ENCODE results near the gene PRKCE. TPM values are rescaled to one million over a fixed set of nuclear protein-coding genes. Genes with fewer than 3 reads are reported as not detected.

PRKCE gene
- total RNA-seq, 2 donors from 2014 or later, result 10.4 to 13.8 TPM

DNA sequence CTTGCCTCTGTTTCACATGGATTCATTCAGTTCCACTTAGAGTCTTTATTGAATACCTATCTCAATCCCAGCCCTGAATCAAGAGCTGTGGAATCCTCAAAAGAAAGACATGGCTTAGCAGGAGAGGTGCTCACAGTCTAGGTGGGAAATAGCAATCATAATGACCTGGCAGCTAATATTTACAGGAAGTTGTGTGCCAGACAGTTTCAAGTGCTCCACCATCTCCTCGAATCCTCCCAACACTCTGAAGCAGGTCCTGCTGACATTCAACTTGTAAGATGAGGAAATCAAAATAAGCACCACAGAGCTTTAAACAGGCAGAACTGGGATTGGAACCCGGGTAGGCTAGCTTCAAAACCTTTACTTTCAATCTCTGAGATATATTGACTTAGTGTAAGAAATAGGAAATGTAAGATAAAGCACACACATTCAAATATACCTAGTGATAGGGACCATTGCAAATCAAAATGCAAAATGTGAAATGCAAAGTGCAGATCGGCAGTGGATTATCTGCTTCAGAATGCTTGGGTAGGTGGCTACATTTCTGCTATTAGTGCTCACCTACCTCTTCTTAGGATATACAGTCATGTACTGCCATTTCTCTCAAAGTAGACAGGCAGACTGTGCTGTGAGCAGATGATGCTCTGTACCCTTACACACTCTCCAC is 182.0 kb downstream of the PRKCE start:
- DNase-seq (ENCODE audit: low spot score in 2 of 2) (no peak), ATAC-seq (no peak)
- Mint-ChIP-seq H3K27ac (peak overlapping the region in 1 of 2 donors; percentile 13), H3K9me3 (peaks cover 12 to 15% of the 10 kb centered on the region in 2 donors), H3K36me3 (peaks cover 15 to 17% of the 10 kb centered on the region in 2 donors)

DNA sequence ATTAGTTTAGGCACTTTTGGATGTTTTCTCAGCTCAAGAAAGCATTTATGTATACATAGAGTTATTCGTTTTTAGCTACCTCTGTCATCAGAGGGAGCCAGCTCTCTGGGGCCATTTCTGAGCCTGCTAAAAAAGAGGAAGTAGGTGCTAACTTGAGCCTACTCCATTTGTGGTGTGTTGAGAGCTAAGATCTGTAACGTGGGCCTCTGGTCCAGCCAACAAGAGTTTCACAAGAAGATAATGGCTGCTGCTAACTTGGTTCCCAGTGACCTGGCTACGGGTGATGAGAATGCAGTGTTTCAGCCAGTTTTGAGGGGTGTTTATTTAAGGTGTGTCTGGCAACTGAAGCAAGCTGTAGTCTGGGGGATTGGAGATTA is 182.5 kb downstream of the PRKCE start:
- ATAC-seq (no peak), DNase-seq (ENCODE audit: low spot score in 2 of 2) (no peak)
- Mint-ChIP-seq H3K36me3 (peaks cover 15 to 17% of the 10 kb centered on the region in 2 donors), H3K9me3 (peaks cover 12 to 15% of the 10 kb centered on the region in 2 donors), H3K27ac (peak overlapping the region in 1 of 2 donors; percentile 13)

DNA sequence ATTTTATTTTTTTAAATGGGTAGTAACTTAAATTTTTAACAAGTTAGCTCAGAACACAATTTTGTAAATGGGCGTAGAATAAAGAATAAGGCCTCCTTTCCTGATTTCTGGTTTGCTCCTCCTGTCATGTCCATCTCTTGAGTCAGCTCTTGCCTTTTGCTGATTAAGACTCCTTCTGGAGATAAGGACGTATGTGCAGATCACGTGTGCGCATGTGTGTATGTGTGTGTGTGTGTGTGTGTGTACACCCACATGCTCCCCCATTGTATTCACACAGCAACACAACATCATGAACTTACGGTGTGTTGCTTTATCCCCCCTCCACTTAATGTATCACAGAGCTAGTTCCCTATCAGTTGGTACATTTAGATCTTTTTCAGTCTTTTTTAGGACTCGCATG is 182.9 kb downstream of the PRKCE start:
- no peak overlapping the region for H3K27ac Mint-ChIP-seq
- peaks cover 9 to 15% of the 10 kb centered on the region in 2 donors for H3K9me3 Mint-ChIP-seq
- ATAC-seq (no peak), DNase-seq (ENCODE audit: low spot score in 2 of 2) (no peak)
- peaks cover 13 to 17% of the 10 kb centered on the region in 2 donors for H3K36me3 Mint-ChIP-seq

DNA sequence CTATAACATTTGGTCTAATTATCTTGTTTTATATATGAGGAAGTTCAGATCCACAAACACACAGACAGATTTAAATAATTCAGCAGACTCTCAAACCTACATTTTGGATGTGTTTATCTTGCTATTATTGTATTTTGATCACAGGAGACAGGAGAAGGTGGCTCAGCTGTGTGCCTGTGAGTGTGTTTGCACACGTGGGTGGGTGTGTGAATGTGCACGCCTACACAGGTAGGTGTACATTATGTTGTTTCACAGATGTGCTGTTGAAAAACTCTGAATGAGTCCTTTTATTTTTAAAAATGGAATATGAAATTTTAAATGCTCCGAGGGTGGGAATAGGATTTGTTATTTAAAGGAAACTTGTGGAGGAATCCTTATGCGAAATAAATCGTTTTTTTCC is 183.4 kb downstream of the PRKCE start:
- H3K27ac Mint-ChIP-seq, result no peak overlapping the region
- peaks cover 9 to 14% of the 10 kb centered on the region in 2 donors for H3K9me3 Mint-ChIP-seq
- H3K36me3 Mint-ChIP-seq, result peaks cover 11 to 16% of the 10 kb centered on the region in 2 donors
- no peak for DNase-seq (ENCODE audit: low spot score in 2 of 2)
- ATAC-seq, result no peak

DNA sequence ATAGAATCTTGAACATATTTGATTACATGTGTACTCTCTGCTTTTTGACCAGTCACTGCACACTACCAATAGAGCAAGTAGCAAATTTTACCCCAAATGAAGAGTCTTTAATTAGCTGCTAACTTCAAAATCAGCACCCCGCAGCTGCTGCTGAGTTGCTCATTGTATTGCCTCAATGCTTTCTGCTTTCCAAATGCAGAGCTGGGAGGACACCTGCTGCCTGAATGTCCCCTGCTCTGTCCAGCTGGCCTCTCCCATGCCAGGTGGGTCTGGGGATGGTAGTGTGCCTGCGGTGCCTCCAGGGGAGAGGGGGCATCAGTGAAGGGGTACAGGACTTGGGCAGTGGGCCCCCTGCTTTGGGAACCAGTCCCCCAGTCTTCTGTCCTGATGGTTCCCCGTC is 184.8 kb downstream of the PRKCE start:
- Mint-ChIP-seq H3K9me3 (no peaks in the 10 kb centered on the region), H3K27ac (no peak overlapping the region), H3K36me3 (peaks cover 2% of the 10 kb centered on the region in 2 donors)
- ATAC-seq (no peak), DNase-seq (ENCODE audit: low spot score in 2 of 2) (no peak)

DNA sequence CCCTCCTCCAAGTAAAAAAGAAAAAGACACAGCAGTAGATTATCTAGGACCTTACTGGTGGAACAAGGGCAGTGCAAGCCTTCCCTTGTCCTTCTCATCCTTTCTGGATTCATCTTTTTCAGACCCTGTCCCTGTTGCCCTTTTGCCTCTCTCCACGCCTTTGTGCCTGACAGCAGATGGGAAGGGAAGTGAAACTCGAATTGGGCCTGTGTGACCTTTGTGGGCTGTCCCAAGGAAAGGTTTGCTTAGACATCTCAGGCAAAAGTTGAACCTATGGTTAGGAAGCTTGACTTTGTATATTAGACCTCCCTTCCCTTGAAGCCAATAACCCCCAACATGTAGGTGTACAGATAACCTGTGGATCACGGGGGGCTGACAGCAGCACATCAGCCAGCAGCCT is 185.3 kb downstream of the PRKCE start:
- no peak overlapping the region for H3K27ac Mint-ChIP-seq
- no peak for ATAC-seq
- no peaks in the 10 kb centered on the region for H3K9me3 Mint-ChIP-seq
- no peak for DNase-seq (ENCODE audit: low spot score in 2 of 2)
- no peaks in the 10 kb centered on the region for H3K36me3 Mint-ChIP-seq

DNA sequence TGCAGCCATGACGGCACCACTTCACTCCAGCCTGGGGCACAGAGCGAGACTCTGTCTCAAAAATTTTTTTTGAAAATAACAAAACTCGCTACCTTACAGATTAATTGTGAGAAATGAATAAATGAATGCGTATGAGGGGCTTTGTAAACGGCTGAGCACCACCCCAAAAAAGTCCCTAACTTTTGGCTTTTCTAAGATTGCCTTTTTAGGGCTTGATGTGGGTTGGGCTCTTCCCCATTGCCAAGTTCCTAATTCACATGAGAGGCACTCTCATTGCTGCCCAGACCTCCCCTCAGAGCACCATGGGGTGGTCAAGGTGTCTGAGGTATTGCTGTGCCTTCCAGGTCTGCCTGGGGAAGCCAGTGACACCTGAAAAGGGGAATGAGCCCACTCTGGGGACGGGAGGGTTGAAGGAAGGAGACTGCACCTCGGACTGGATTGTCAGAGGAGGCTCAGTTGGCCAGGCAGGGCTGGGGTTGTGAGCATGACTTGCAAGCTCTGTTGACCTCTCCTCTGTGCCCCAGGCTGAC is 186.4 kb downstream of the PRKCE start:
- ATAC-seq (no peak), DNase-seq (ENCODE audit: low spot score in 2 of 2) (no peak)
- H3K9me3 Mint-ChIP-seq, result no peaks in the 10 kb centered on the region
- no peaks in the 10 kb centered on the region for H3K36me3 Mint-ChIP-seq
- H3K27ac Mint-ChIP-seq, result no peak overlapping the region

DNA sequence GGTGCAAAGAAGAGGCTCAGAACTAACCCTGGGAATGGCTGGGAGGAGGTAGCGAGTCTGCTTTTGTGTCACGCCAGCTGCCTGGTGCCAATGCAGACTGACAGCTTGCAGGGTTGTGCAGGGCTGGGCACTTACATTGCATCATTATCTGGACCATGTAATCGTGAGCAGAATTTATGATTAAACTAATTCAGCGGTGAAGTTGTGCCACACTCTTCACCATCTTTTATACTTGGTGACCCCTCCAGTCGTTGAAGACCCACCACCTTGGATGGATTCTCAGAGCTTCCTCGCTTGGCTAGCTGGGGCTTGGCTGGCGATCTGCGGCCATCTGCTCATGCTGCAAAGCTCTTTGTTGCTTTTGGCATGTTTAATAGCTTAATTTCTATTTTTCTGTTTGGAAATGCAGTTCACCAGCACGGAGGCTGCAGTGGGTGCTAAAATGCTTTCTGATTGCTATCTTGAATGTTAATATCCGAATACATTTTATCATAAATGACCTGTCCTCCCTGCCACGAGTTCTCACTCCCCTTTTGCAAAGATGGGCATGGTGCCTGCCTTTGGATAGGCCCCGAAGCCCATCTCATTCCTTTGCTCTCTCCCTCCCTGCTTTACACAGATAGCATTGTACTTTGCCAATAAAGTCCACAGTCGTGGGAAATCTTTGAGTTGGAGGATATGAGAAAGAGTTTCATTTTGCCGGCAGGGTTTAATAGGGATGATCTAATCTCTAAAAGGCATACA is 188.2 kb downstream of the PRKCE start:
- Mint-ChIP-seq H3K9me3 (no peaks in the 10 kb centered on the region), H3K27ac (no peak overlapping the region), H3K36me3 (no peaks in the 10 kb centered on the region)
- DNase-seq (ENCODE audit: low spot score in 2 of 2) (no peak), ATAC-seq (no peak)

DNA sequence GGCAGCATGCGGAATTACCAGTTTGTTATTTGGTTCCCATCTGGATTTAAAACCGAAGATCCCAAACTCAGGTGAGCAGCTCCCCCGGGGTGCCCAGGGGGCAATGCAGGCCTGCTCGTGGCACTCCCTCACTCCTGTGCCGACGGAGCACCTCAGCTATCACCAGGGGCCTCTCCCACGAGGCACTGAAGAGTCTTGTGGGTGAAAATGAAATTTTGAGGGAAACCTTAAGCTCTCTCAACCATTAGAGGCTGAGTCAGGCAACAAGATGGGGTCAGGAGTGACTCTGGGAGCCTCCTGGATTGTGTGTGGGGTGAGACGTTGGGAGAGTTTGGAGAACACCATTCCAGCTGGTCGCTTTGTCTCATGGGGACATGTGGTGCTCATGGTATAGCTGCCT is 189.0 kb downstream of the PRKCE start:
- DNase-seq (ENCODE audit: low spot score in 2 of 2) (no peak), ATAC-seq (no peak)
- Mint-ChIP-seq H3K36me3 (no peaks in the 10 kb centered on the region), H3K27ac (no peak overlapping the region), H3K9me3 (no peaks in the 10 kb centered on the region)

DNA sequence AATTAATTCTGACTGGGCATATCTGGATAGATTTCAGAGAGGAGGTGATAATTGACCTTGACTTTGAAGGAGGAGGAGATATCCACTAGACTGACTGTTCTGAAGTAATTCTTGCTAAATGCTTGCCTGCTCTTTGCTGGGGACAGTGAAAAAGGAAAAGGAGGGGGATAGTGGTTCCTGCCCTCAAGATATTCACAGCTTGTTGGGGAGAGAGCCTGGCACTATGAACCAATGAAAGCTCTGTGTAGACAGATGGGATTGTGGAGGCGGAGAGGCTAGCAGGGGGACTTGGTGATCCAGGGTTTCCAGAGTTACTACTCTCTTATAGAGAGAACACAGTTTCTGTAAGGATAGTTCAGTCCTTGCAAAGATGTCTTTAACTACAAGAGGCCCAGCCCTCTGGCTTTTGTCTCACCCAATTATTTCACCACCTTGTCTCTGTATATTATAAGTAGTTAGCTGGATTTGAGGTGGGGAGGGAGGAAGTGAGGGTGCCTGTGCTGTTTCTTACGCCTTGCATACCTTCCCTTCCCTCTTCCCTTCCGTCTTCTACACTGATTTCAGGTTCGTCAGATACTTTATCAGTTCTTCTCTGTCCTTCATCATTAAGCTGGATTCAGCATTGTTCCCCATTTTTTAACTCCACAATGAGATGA is 190.4 kb downstream of the PRKCE start:
- Mint-ChIP-seq H3K36me3 (no peaks in the 10 kb centered on the region), H3K27ac (no peak overlapping the region), H3K9me3 (no peaks in the 10 kb centered on the region)
- ATAC-seq (no peak), DNase-seq (ENCODE audit: low spot score in 2 of 2) (no peak)

DNA sequence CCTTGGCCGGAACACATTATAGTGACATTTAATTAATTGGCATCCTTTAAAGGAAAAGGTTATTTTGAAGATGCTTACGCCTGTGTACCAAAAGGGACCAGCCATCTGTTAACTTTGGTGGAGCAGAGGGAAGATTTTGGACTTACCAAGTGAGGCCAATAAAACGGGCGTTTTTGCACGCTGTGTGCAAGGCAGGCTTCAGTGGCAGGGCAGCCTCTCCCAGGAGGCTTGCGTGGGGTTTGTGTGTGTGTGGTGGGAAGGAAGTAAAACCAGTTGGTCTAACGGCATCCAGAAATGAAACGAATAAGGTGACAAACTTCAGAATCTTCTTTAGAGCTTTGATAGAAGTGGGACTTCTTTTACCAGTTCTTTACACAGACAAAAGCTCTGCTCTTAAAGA is 191.7 kb downstream of the PRKCE start:
- no peak for ATAC-seq
- no peak for DNase-seq (ENCODE audit: low spot score in 2 of 2)
- no peaks in the 10 kb centered on the region for H3K36me3 Mint-ChIP-seq
- peak overlapping the region in 1 of 2 donors; percentile 73 for H3K27ac Mint-ChIP-seq
- H3K9me3 Mint-ChIP-seq, result no peaks in the 10 kb centered on the region

DNA sequence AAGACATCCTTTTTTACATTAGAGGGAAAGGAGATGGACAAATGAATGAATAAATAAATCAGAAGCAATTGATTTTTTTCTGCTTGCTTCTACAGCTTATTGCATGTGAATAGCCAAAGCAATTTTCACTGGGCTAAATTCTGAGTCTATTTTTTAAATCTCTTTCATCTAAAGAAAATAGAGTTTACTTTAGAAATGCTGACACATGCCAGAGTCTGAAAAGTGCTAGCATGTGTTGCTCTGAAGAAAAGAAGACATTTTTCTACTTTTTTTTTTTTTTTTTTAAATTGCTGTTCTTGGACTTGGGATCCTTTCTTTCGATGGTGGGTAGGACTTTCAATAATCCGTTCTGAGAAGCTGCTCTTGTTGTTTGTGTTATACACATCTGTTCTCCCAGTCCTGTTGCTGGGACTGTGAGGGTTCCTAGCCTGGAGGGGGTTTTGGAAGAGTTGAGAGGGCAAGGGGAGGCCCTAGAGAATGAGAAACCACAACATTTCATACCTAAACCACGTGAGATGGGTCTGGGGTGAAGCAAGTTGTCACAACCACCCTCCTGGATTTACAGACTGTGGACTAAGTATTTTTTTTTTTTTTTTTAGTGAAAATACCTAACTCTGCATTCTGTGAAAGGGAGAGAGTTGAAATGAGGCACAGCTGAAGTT is 193.5 kb downstream of the PRKCE start:
- no peak for DNase-seq (ENCODE audit: low spot score in 2 of 2)
- Mint-ChIP-seq H3K9me3 (no peaks in the 10 kb centered on the region), H3K36me3 (no peaks in the 10 kb centered on the region), H3K27ac (no peak overlapping the region)
- peak; percentile 57 to 65 for ATAC-seq

DNA sequence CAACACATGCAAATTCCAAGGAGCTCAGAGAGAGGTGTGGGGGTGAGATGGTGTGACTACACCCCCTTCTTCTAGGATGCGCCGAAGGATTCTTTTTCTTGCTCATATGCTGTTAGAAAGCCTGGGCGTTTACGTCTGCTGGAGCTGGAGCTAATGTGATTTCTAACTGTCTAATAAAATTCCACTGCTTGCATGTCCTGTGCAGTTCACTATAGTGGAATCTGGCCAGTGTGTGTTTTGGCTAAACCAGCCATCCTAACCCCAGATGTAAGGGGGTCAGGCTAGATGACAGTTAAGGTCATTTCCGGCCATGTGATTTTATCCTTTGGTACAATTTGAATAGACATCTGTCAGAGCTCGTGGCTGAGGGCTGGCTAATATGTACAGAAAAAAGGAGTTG is 194.1 kb downstream of the PRKCE start:
- DNase-seq (ENCODE audit: low spot score in 2 of 2) (no peak), ATAC-seq (no peak)
- no peak overlapping the region for H3K27ac Mint-ChIP-seq
- H3K36me3 Mint-ChIP-seq, result no peaks in the 10 kb centered on the region
- H3K9me3 Mint-ChIP-seq, result no peaks in the 10 kb centered on the region

DNA sequence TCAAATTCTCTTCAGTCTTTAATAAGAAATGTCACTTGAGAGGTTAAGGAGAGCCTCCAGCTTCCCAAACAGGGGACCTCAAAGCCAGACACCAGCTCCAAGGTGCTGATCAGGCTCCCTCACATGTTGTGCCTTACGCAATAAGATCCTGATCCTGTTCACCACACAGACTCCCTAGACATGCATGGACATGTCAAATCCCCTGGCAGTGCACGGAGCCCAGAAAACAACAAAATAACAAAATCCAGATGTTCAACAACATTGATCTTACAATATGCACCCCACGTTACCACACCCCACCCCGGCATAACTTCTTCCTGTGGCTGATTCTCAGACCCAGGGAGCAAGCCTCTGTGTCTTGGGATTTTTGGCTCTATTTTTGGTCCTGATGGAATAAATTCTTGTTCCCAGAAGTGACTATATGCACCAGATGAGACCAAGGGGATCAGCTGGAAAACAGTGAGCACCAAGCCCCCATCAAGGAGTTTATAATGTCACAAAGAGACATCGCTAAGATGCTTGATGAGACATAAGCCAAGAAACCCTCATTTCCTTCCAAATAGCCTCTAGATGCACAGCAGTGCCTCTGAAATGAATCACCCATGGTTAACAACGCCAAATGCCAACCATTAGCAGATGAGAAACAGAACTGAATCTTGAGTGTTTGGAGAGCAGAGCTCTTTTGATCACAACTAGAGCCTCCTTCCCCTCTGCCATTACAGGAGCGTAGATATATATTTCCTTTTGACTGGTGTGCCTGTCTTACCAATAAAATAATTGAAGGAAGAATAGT is 198.2 kb downstream of the PRKCE start:
- Mint-ChIP-seq H3K36me3 (peaks cover 0 to 15% of the 10 kb centered on the region in 2 donors), H3K9me3 (peaks cover 0 to 7% of the 10 kb centered on the region in 2 donors), H3K27ac (no peak overlapping the region)
- DNase-seq (ENCODE audit: low spot score in 2 of 2) (no peak), ATAC-seq (peak; percentile 64 to 87)

DNA sequence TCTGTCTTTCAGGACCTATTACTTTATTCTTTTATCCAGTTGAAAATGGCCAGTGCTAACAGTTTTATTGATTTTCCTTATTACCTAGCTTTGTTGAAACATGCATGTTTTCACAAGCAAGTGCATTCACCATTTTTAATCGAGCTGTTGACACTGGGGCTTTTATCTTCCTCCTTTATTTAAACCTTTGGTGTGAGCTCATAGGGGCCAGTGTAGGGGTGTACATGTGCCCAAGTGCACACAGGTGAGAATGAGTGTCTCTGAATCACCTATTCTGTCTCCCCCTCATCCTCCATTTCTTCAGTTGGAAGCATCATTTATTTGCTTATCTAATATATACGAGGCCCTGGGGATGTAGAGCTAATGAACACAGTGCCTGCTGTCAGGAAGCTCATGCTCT is 199.1 kb downstream of the PRKCE start:
- DNase-seq (ENCODE audit: low spot score in 2 of 2) (no peak), ATAC-seq (no peak)
- Mint-ChIP-seq H3K9me3 (peaks cover 0 to 7% of the 10 kb centered on the region in 2 donors), H3K36me3 (peaks cover 0 to 15% of the 10 kb centered on the region in 2 donors), H3K27ac (peak overlapping the region in 1 of 2 donors; percentile 33)

DNA sequence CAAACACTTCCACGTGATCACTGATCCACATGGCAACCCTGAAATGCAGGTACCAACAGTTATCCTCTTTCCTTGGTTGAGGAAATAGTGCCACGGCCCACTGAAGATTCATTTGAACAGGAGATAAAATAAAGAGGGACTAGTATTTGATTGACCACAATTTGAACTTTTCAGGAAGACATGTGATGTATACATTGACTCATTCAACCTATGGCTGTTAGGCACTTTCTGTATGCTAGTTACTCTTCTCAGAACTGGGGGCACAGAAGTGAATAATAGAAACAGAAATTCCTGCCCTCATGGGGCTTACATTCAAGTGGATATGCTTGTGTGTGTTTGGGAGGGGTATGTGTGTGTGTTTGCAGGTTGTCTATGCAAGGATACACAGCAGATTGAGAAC is 199.6 kb downstream of the PRKCE start:
- peaks cover 0 to 15% of the 10 kb centered on the region in 2 donors for H3K36me3 Mint-ChIP-seq
- H3K27ac Mint-ChIP-seq, result peak overlapping the region in 1 of 2 donors; percentile 33
- no peak for DNase-seq (ENCODE audit: low spot score in 2 of 2)
- peaks cover 0 to 7% of the 10 kb centered on the region in 2 donors for H3K9me3 Mint-ChIP-seq
- ATAC-seq, result no peak
